HG03439 (cell line): Measurements from ENCODE around the gene DNM2.

ENCODE experiments used
- ATAC-seq: cut with Tn5 transposase; IDR thresholded peaks from one replicate; pipeline ENCODE4 v1.9.1; 2021; ENCODE audit warnings: mild to moderate bottlenecking, moderate library complexity; ENCODE audit not compliant: unreplicated experiment

Gene DNM2

GRCh38 chr19:10768936-10769335 is 51.1 kb downstream of the DNM2 start:
- ATAC-seq, result no peak

GRCh38 chr19:10769533-10770491 is 51.9 kb downstream of the DNM2 start:
- no peak for ATAC-seq

DNA sequence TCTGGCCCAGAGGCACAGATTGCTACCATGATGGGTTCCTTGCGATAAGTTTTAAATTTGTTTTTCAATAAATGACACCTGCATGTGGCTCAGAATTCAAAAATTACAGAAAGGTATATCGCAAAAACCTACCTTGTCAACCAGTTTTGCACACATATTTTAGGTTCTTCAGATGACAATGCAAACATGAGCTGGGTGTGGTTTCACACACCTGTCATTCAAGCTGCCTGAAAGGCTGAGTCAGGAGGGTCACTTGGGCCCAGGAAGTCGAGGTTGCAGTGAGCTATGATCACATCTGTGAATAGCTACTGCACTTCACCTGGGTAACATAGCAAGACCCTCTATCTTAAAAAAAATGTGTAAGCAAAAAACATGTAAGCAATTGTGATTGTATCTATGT is 56.1 kb downstream of the DNM2 start:
- ATAC-seq, result no peak

DNA sequence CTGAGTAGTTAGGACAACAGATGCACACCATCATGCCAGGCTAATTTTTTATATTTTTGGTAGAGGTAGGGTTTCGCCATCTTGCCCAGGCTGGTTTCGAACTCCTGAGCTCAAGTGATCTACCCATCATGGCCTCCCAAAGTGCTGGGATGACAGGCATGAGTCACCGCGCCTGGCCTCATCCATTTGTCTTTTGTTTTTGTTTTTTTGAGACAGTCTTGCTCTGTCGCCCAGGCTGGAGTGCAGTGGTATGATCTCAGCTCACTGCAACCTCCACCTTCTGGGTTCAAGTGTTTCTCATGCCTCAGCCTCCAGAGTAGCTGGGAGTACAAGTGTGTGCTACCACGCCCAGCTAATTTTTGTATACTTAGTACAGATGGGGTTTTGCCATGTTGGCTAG is 57.0 kb downstream of the DNM2 start:
- ATAC-seq, result no peak

DNA sequence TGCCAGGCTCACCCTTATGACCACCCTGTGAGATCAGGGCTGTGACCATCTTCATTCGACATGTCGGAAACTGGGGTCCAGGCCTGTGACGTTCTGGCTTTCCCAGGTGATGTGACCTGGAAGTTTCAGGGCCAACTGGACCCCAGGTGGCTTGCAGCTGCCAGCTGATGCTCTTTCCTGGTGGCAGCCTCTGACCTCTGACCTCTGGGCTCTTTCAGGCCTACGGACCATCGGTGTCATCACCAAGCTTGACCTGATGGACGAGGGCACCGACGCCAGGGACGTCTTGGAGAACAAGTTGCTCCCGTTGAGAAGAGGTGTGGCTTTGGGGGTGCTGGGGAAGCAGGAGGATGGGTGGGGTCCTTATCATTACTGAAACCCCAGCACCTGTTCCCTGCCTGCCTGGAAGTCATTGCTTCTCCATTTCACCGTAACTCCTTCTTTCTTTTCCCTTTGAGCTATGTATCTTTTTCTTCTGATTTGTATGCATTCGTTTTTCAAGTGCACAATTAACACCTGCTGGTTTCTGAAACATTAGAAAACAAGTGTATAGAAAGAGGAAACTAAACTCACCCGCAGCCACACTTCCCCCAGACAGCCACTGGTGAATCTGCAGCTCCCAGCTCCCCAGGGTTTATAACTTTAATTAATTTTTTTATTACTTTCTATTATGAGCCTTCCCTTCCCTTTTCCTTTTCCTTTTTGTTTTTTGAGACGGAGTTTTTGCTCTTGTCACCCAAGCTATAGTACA is 59.2 kb downstream of the DNM2 start:
- no peak for ATAC-seq

DNA sequence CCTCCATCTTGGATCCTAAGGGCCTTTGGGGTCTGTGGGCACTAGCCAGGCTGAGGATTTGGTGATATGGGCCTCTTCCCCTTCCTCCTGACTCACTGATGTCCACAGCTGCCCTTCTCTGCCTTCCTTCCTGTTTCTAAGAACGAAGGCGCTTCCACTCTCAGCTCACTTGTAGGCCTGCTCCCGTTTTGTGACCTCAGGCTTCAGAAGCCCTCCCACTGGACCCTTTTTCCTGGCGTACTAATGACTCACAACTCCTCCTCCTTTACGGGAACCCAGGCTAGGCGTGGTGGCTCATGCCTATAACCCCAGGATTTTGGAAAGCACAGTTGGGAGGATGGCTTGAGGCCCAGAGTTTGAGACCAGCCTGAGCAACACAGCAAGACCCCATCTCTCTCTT is 62.5 kb downstream of the DNM2 start:
- ATAC-seq, result no peak

DNA sequence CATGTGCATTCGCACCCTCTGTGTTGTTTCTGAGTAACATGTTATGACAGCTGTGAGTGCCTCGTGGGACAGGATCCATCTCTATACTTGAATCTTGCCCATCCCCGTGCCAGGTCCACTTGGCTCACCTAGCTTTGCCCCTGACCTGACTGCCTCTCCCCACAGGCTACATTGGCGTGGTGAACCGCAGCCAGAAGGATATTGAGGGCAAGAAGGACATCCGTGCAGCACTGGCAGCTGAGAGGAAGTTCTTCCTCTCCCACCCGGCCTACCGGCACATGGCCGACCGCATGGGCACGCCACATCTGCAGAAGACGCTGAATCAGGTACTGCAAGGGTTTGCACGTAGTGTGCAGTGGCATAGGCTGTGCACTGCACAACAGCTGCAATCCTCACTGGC is 64.9 kb downstream of the DNM2 start:
- ATAC-seq, result no peak

DNA sequence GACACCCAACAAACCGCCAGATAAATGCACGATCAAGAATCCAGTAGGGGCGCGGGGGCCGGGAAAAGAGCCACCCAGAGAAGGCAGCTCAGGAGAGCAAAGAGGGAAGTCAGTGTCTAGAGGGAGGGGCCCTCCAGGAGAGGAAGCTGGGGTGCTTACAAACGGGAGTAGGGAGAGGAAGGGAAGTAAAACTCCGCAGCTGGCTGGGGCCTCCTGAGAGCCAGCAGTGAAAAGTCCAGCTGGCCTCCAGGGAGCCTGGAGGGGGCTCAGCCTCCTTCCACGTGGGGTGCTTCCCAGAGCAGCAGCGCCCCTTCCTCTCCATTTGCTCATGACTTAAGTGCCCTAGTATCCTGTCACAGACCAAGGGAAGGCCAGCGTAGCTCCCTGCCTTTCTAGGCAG is 66.4 kb downstream of the DNM2 start:
- ATAC-seq, result no peak

GRCh38 chr19:10788146-10788545 is 70.3 kb downstream of the DNM2 start:
- no peak for ATAC-seq

- no peak for ATAC-seq
These were observed 72.0 kb downstream of the DNM2 start for GRCh38 chr19:10789866-10790265.

DNA sequence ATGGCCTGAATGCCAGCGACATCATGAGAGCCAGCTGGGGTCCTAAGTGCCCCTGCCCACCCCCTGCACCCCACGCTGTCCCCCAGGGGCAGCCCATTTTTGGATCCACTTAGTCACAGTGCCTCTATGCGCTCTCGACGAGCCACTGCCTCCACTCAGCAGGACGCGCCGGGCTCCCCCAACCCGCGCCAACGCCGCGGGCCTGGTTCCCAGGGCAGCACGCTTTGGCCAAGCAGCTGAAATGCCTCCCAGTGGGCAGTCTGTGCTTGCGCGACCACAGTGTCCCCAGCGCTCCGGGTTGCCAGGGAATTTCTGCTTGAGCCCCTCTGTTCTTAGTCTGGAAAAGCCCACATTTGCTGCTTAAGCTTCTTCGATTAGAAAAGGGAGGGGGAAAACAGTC is 78.8 kb downstream of the DNM2 start:
- no peak for ATAC-seq

DNA sequence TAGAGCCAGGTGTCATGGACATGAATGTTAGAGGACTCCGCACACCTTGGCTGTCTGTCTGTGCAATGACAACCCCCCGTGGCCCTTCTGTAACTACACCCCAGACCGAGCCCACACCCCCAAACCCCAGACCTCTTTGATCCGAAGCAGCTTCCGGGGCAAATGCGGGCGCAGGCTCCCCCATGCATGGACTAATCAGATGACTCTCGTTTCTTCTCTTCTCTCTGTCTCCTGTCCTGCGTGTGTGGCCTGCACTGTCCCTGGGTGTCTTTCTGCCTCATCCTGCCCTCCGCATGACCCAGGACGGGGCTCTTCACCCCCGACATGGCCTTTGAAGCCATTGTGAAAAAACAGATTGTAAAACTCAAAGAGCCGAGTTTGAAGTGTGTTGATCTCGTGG is 79.2 kb downstream of the DNM2 start:
- no peak for ATAC-seq

DNA sequence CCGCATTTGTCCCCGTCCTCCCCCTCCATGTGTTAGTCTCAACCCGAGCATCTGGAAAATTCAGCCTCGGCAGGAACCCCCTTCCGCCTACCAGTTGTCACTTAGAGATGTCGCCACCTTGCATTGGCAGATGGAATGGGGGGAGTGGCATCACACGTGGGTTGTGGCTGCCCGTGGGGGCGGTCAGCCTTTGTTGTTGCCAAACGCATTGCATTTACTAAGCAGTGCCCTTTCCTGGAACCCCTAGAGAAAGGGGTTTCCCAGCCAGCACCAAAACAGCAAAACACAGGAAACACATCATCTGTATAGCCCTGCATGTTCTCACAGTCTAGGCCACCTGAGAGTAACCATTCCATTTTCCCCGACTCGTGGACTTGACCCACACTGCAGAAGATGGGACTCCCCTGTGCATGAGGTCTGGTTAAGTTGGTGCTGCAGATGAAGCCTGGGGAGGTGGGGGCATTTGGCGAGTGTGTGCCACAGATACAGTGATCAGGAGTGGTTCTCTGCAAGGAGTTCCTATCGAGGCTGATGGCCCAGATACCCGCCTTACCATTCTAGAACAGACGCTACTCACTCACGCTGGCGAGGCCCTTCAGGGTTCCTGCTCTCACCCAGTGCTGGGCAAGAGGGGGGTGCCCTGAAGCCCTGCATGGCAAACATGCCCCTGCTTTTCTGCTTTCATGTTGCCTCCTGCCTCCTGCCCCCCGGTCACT is 79.8 kb downstream of the DNM2 start:
- no peak for ATAC-seq

GRCh38 chr19:10800488-10800887 is 82.6 kb downstream of the DNM2 start:
- ATAC-seq, result no peak

DNA sequence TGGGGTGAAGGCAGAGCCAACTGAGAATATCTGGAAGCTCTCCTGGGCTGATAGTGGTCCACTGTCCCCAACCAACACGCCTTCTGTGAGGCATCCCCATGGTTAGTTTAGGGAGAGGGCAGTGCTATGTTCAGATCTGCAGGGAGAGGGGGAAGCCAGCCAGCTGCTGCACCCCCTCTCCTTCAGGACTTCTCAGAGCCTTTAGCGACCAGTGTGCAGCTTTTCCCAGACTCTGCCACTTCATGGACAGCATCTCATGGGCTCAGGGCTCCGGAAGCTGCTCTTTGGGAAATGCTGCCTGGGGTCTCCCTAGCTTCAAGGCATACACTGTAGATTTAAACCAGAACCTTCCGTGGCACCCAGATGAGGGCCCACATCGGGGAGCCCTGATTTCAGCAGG is 84.6 kb downstream of the DNM2 start:
- no peak for ATAC-seq

GRCh38 chr19:10803252-10803651 is 85.4 kb downstream of the DNM2 start:
- no peak for ATAC-seq

- ATAC-seq, result no peak
These were observed 87.3 kb downstream of the DNM2 start for GRCh38 chr19:10805065-10805757.

GRCh38 chr19:10805758-10806247 is 87.9 kb downstream of the DNM2 start:
- ATAC-seq, result no peak

- ATAC-seq, result no peak
These were observed 91.2 kb downstream of the DNM2 start for GRCh38 chr19:10808937-10809649.

GRCh38 chr19:10809651-10810285 is 91.9 kb downstream of the DNM2 start:
- no peak for ATAC-seq
